Measurements from ENCODE around the gene TRAF2.

- TF ChIP-seq, protein P1, sequence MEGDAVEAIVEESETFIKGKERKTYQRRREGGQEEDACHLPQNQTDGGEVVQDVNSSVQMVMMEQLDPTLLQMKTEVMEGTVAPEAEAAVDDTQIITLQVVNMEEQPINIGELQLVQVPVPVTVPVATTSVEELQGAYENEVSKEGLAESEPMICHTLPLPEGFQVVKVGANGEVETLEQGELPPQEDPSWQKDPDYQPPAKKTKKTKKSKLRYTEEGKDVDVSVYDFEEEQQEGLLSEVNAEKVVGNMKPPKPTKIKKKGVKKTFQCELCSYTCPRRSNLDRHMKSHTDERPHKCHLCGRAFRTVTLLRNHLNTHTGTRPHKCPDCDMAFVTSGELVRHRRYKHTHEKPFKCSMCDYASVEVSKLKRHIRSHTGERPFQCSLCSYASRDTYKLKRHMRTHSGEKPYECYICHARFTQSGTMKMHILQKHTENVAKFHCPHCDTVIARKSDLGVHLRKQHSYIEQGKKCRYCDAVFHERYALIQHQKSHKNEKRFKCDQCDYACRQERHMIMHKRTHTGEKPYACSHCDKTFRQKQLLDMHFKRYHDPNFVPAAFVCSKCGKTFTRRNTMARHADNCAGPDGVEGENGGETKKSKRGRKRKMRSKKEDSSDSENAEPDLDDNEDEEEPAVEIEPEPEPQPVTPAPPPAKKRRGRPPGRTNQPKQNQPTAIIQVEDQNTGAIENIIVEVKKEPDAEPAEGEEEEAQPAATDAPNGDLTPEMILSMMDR (IDR thresholded peaks at IDR 0.05) = no peak
- TF ChIP-seq EZH2 (IDR thresholded peaks at IDR 0.05; ENCODE audit: borderline replicate concordance, insufficient read depth, low read depth, low read length, poor library complexity, severe bottlenecking) = no peak
Observed at GRCh38 chr9:136899196-136899595, 12.9 kb downstream of the TRAF2 start.
